RWPE2 (cell line): ENCODE results near the gene APBA3.

ENCODE experiments used
- ATAC-seq: fragments of 200-7000 bp; cut with Tn5 transposase; 3 replicates; pipeline ENCODE4 v1.9.1; 2021; ENCODE audit warnings: low read depth
- DNase-seq: peaks from one replicate; pipeline ENCODE4 v3.0.0-alpha.2; 2020; ENCODE audit warnings: low spot score
- H3K27ac ChIP-seq: fragments of 450-650 bp; 2 replicates; pipeline ENCODE4 v1.5.1; 2017; ENCODE audit warnings: mild to moderate bottlenecking; ENCODE audit not compliant: poor library complexity, severe bottlenecking
- H3K27me3 ChIP-seq: fragments of 250-450 bp; sonication (Bioruptor Pico); 2 replicates; pipeline ENCODE4 v1.5.1; 2021; ENCODE audit warnings: mild to moderate bottlenecking, moderate library complexity; ENCODE audit not compliant: insufficient read depth, poor library complexity, severe bottlenecking
- H3K36me3 ChIP-seq: fragments of 250-450 bp; sonication (Bioruptor Pico); 2 replicates; pipeline ENCODE4 v1.5.1; 2020; ENCODE audit warnings: low read depth, mild to moderate bottlenecking, moderate library complexity
- H3K4me1 ChIP-seq: fragments of 250-450 bp; sonication (Bioruptor Pico); 2 replicates; pipeline ENCODE4 v1.5.1; 2021; ENCODE audit warnings: mild to moderate bottlenecking, moderate library complexity; ENCODE audit not compliant: insufficient read depth, poor library complexity, severe bottlenecking
- H3K4me3 ChIP-seq: fragments of 250-450 bp; sonication (Bioruptor Pico); 2 replicates; pipeline ENCODE4 v1.5.1; 2021; ENCODE audit warnings: mild to moderate bottlenecking, moderate library complexity; ENCODE audit not compliant: severe bottlenecking
- H3K9me3 ChIP-seq: fragments of 250-450 bp; sonication (Bioruptor Pico); 2 replicates; pipeline ENCODE4 v1.5.1; 2021; ENCODE audit warnings: mild to moderate bottlenecking, moderate library complexity; ENCODE audit not compliant: severe bottlenecking
- TF ChIP-seq, protein P1 (sequence below): fragments of 450-650 bp; IDR thresholded peaks from one replicate; pipeline ENCODE4 v1.5.1; 2017; ENCODE audit warnings: mild to moderate bottlenecking, moderate library complexity; ENCODE audit not compliant: poor library complexity, severe bottlenecking

The APBA3 gene

DNA sequence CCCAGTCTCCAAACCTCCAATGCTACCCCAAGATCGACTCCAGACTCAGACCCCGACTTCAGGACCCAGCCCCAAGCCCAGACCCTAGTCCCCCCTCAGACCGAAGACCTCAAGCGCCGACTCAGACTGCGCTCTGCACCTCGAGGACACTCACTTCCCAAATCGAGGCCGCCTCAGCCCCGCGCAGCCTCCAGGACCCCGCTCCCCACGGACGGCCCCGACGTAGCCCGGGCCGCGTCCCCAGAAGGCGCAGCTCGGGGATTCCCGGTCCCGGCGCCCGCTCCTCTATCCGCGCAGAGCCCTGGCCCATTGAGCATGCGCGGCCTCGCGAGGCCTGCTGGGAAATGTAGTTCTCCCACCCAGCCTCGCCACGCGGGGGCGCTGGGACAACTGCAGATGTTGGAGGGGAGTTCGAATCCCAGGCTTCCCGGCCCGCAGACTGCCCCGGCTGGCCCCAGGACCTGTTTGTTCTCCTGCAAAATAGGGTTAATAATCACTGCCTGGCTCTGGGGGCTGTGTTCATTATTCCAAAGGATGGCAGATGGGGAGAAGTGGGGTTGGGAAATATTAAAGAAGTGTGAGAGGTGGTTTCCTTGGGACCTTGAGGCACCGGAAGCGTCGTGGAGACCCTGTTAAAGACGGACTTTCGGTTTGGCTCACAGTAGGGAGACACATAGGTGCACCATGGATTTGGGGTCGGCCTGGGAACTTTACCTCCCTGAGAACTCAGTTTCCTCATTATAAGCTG is at the start of gene APBA3:
Gene APBA3, minus strand, starts transcription at position 311 of the 748 bp plus-strand sequence. CDS start 1,428 bp downstream, outside the sequence.
- H3K4me1 ChIP-seq: no peaks in the 10 kb centered on the region
- DNase-seq: no peak
- peak within 1 kb of the TSS; percentile 88 for H3K4me3 ChIP-seq
- peak within 1 kb of the TSS; percentile 76 for H3K27ac ChIP-seq
- H3K9me3 ChIP-seq: no peaks in the 10 kb centered on the region
- H3K27me3 ChIP-seq: no peaks in the 10 kb centered on the region
- peaks cover 18% of the 10 kb centered on the region for H3K36me3 ChIP-seq
- ATAC-seq: peak; percentile 50; the same call in 2 of the 3 replicates
- TF ChIP-seq, protein P1, sequence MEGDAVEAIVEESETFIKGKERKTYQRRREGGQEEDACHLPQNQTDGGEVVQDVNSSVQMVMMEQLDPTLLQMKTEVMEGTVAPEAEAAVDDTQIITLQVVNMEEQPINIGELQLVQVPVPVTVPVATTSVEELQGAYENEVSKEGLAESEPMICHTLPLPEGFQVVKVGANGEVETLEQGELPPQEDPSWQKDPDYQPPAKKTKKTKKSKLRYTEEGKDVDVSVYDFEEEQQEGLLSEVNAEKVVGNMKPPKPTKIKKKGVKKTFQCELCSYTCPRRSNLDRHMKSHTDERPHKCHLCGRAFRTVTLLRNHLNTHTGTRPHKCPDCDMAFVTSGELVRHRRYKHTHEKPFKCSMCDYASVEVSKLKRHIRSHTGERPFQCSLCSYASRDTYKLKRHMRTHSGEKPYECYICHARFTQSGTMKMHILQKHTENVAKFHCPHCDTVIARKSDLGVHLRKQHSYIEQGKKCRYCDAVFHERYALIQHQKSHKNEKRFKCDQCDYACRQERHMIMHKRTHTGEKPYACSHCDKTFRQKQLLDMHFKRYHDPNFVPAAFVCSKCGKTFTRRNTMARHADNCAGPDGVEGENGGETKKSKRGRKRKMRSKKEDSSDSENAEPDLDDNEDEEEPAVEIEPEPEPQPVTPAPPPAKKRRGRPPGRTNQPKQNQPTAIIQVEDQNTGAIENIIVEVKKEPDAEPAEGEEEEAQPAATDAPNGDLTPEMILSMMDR: peak; percentile 77

DNA sequence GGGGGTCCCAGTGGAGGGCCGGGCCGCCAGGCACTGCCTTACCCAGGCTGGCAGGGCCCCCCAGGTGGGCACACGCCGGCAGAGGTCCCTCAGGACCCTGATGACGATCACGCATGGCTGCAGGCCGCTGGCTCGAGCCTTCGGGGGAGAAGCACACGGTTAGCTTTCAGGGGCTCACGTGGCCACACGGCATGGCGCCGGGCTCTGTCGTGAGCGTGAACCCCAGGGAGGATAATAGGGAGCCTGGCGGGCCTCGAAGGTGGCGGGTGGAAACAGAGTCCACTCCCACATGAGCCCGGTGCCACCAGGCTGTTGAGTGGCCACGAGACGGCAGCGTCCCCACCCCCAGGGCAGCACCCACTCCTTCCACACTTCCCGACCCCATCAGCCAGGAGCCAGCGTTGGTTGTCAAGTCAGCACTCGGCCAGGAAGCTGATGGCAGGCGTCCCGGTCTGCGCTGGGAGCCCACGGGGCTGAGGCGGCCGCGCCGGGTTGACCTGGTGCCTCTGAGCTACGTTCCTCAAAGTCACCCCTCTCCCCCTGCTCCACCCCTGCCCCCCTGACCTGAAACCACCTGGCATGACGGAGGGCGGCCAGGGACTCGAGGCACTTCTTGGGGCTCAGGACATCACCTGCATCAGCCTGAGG is 49.3 kb upstream of the APBA3 start:
- H3K4me3 ChIP-seq: no peak overlapping the region
- no peaks in the 10 kb centered on the region for H3K36me3 ChIP-seq
- DNase-seq: no peak
- TF ChIP-seq, protein P1: no peak
- H3K27ac ChIP-seq: no peak overlapping the region
- no peaks in the 10 kb centered on the region for H3K27me3 ChIP-seq
- no peaks in the 10 kb centered on the region for H3K4me1 ChIP-seq
- no peak for ATAC-seq
- no peaks in the 10 kb centered on the region for H3K9me3 ChIP-seq

DNA sequence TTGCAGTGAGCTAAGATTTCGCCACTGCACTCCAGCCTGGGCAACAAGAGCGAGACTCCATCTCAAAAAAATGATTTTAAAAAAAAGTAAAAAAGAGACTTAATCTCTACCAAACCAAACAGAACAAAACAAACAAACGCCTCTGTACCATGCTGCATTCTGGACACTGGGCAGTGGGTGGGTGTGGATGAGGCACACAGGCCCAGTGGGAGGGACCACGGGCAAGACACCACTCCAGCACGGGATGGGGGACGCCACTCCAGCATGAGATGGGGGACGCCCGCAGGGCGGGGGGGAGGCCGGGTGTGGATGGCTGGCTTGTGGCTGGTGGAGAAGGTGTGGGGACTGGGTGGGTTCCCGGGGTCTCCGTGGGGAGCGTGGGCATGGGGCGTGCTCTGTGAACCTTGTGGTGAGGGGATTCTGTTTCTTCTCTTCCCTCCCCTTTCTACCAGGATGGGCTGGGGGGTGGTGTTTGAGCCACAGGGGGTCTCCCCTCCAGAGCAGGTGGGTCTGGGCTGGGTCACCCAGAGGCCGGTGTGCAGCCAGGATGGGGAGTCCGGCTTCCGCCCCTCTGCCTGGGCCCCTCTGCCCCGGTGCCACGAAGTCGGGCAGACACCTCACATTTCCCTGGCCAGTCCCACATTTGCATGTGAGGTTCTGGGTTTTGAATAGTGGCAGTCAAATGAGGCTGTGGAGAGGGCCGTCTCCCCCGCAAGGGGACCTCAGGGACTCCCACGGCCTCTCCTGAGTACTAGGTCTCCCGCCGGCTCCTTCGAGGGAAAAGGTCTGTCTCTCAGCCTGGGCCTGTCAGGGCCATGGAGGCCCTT is 48.6 kb upstream of the APBA3 start:
- no peak overlapping the region for H3K27ac ChIP-seq
- H3K36me3 ChIP-seq: no peaks in the 10 kb centered on the region
- TF ChIP-seq, protein P1: no peak
- no peaks in the 10 kb centered on the region for H3K9me3 ChIP-seq
- H3K4me1 ChIP-seq: no peaks in the 10 kb centered on the region
- no peaks in the 10 kb centered on the region for H3K27me3 ChIP-seq
- DNase-seq (no peak), ATAC-seq (no peak)
- H3K4me3 ChIP-seq: no peak overlapping the region

GRCh38 chr19:3808420-3809143 is 47.1 kb upstream of the APBA3 start:
- no peak for DNase-seq
- Histone ChIP-seq H3K4me3 (no peak overlapping the region), H3K9me3 (no peaks in the 10 kb centered on the region), H3K4me1 (no peaks in the 10 kb centered on the region), H3K27ac (no peak overlapping the region), H3K36me3 (no peaks in the 10 kb centered on the region), H3K27me3 (no peaks in the 10 kb centered on the region)
- TF ChIP-seq, protein P1: no peak
- ATAC-seq: no peak
